HG02970 (cell line): ENCODE results near the gene SF3B1.
"Not testable (repeated sequence)": the region's sequence is repeated elsewhere in the genome, so short reads cannot be mapped to it uniquely, and the experiment has no call there.

Experiments
- ATAC-seq: cut with Tn5 transposase; IDR thresholded peaks from one replicate; pipeline ENCODE4 v1.9.1; 2021; ENCODE audit warnings: mild to moderate bottlenecking, moderate library complexity, moderate number of reproducible peaks; ENCODE audit not compliant: unreplicated experiment, low FRiP score

SF3B1 gene

DNA sequence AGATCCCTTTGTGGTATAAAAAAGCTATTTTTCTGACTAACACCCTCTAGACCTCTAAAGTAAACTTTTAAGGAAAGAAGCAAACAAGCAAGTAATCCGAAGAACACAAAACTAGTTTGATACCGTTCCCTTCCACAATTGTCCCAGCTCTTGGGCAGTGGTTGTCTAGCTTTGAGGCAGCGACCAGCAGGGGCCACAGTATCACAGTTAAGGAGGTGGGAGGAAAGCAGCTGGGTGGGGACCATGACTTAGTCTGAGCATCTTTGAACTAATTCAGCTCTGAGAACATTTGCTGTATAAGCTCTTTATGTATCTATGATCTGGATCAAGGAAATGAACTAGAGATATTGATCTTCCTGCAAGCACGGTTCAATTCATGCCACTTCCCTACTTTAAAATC lies 51.0 kb downstream of the SF3B1 start:
- ATAC-seq = no peak

DNA sequence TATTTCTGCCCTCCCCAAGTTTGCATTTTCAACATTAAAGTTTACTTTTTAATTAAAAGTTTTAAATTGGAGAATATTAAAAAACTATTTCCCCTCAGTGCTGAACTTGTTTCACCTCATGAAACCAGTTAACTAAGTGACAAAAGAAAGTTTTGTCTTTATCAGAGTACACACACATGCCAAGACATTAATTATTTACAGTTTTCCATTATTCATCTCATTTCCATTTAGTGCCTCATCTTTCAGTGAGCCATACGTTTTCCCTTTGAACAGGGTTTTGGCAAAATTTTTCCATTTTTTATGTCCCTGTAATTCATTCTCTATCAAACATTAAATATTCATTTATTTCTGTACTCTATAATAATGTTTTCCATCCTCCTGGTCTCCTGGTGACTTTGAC lies 53.2 kb downstream of the SF3B1 start:
- ATAC-seq = no peak

- not testable (repeated sequence) for ATAC-seq
Observed at GRCh38 chr2:197379918-197380309, 54.9 kb downstream of the SF3B1 start.

DNA sequence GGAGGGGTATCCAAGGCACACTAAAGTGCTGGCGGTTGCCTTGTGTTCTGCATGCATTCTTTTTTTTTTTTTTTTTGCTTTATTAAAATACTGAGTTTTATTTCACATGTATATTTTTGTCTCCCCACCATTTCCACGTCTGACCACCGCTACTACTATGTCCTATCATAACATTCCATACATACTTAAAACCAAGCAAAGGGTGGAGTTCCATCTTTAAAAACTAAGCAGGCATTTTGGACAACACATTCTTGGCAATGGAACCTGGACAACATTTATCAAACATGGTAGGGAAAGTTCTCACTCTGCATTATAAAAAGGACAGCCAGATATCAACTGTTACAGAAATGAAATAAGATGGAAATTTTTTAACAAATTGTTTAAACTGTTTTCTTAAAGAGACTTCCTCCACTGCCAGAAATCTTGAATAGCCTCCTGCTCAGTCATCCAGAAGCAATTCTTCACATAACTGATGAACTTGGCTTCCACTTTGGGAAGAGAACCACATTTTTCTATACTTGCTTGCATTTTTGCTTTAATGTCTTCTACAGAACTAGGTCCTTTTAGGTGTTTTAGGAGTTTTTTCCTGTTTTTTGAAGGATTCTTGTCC lies 55.4 kb downstream of the SF3B1 start:
- ATAC-seq = not testable (repeated sequence)

DNA sequence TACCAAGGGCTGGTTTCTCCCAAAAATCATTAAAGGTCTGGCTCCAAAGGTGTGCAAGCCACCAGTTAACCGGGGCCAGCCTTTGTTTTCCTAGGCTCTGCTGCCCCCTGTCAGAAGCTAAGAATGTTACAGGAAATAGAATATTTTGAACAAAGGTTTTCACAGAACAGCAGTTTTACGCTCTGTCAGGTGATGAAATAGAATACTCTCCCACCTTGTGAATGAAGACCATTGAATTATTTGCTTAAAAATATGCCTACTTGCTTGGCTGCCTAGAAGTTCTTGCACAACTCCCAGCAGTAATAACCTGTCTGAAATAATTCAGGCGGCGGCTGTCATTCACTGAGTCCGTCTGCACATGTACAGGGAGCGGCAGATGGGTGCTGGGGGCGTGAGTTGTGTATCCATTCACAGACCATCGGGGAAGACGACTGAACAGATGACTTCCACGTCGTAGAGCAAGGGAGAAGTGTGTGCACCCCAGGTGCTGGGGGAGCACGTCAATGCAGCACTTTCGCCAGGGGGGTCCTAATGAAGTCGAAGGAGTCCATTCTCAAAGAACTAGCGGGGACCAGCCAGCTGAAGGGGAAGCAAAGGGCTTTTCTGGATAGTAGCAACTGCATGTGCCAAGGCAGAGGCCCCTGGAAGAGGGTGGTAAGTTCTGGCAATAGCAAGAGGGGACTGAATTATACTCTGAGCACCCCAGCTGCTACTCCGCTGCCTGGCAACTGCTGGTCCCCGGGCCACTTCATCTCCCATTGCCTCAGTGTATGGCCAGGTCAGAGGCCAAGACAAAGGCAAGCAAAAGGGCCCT lies 56.1 kb downstream of the SF3B1 start:
- no peak for ATAC-seq

GRCh38 chr2:197378086-197378485 lies 56.7 kb downstream of the SF3B1 start:
- no peak for ATAC-seq

- no peak for ATAC-seq
Observed at GRCh38 chr2:197377670-197378069, 57.2 kb downstream of the SF3B1 start.

DNA sequence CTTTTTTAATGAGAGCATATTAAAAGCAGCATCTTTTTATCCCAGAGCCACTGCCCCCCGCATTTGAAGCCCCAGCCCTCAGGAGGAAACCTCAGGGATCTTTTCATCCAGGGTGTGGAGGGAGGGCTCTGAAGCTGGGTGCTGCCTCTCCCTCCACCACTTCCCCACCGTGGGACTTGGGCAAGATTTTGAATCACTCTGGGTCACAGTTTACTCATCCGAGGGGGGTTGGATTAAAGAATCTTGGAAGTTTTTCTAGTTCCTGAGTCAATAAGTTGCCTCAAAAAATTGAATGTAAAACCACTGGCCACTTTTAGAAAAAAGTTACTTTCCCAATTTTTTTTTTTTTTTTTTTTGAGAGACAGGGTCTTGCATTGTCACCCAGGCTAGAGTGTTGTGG lies 62.2 kb downstream of the SF3B1 start:
- no peak for ATAC-seq

GRCh38 chr2:197370664-197371063 lies 64.2 kb downstream of the SF3B1 start:
- not testable (repeated sequence) for ATAC-seq

DNA sequence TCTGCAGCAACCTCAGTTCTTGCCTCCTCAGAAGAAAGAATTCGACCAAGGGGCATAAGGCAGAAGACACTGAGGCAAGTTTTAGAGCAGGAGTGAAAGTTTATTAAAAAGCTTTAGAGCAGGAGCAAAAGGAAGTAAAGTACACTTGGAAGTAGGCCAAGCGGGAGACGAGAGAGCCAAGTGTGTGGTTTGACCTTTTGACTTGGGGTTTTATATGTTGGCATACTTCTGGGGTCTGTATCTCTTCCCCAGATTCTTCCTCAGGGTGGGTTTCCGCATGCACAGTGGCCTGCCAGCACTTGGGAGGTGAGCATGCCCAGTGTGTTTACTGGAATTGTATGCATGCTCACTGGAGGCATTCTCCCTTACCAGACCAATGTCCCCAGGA lies 64.9 kb downstream of the SF3B1 start:
- ATAC-seq = no peak

GRCh38 chr2:197369228-197369932 lies 65.4 kb downstream of the SF3B1 start:
- ATAC-seq = no peak

GRCh38 chr2:197368412-197368811 lies 66.4 kb downstream of the SF3B1 start:
- ATAC-seq = no peak

- no peak for ATAC-seq
Observed at GRCh38 chr2:197363998-197364397, 70.8 kb downstream of the SF3B1 start.

- ATAC-seq = no peak
Observed at GRCh38 chr2:197360744-197361156, 74.1 kb downstream of the SF3B1 start.

DNA sequence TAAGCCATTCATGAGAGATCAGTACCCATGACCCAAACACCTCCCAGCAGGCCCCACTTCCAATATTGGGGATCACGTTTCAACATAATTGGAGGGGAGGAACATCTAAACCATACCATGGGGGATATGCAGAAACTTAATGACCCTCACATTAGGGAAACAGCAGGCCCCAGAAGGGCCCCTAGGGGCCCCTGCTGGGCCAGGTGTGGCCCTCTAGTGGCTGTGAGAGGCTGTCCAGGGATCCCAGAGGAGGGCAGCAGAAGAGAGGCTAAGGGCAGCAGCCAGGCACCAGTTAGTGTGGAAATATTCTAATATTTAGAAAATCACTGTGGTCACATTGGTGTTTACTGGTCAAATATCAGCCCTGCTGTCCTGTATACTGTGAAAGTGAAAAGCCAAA lies 75.0 kb downstream of the SF3B1 start:
- ATAC-seq = no peak

- ATAC-seq = no peak
Observed at GRCh38 chr2:197358931-197359330, 75.9 kb downstream of the SF3B1 start.

DNA sequence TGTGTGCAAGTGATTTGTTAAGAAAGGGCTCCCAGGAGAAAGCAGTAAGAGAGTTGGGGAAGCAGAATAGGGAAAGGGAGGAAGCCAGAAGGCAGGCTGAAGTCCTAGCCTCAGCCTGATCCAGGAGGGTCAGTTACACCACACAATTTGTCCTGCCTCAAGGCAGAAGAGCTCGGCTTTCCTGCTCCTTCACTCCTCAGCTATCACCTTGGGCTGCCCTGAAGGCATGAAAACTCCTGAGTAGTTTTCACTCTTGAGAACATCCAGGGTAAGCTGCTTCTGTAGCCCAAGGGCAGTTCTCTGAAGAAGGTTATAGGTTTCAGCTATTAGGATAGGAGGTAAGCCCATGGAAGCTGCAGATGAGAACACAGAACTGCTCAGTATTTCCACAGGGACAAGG lies 76.8 kb downstream of the SF3B1 start:
- ATAC-seq = no peak

DNA sequence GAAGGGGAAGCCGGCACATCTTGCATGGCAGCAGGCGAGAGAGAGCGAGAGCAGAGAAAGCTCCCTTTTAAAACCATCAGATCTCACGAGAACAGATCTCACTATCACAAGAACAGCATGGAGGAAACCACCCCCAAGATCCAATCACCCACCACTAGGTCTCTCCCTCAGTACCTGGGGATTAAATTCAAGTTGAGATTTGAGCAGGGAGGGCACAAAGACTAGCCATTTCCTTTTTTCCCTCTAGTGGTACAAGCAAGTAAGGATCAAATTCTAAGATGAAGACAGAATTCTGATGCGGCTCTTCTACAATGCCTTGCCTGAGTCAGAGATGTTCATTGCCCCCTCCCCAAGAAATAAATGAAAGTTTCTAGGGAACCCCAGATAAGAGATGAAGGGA lies 78.7 kb downstream of the SF3B1 start:
- ATAC-seq = no peak

GRCh38 chr2:197354169-197354558 lies 80.7 kb downstream of the SF3B1 start:
- ATAC-seq = no peak

DNA sequence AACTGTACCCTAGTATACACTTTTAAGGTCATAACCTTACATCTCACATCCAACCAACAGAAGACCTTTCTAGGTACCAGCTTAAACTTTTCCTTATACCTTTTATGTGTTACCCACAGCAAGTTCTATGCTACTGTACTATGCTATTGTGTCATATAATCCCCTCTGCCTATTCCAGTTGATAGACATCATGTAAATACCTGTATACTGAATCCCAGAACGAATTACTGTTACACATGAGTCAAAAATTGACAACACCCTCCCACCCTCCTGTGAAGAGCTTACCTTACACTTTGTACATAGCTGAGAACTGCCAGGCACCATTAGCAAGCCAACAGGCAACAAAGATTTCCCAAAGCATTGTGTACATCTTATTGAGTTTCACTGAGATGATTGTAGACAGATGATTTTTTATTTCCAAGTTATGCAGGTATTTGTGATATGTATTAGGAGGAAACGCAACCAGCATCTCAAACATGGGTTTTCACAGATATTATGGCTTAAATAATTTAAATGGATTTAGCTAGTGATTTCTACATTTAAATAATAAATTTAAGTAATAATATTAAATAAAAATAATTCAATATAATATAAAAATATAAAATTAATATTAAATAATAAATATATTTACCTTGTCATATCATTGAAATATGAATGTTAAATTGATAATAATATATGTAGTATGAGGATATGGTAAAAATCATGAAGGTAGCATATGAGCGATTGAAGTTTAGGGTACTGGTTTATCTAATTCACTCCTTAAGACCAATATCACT lies 81.2 kb downstream of the SF3B1 start:
- ATAC-seq = no peak

GRCh38 chr2:197349699-197350098 lies 85.1 kb downstream of the SF3B1 start:
- no peak for ATAC-seq
